Thyroid gland (tissue), 4 donors: ENCODE measurements around the gene KAZN. TPM values are rescaled to one million over a fixed set of nuclear protein-coding genes. Genes with fewer than 3 reads are reported as not detected.
A peak's percentile ranks its signal among the peaks of the same experiment; 100 is the strongest.

Experiments used
- DNase-seq, 2 donors: peaks; one replicate each; pipeline ENCODE4 v3.0.0-alpha.2; 2019
- H3K27ac ChIP-seq, 3 donors: fragments of 200-600 bp; sonication (generic); 1 replicate in 2 of 3; 2 replicates in 1 of 3; pipeline ENCODE4 v1.5.1; 2016 to 2019; ENCODE audit warnings: mild to moderate bottlenecking in 1 of 3, moderate library complexity in 1 of 3
- H3K27me3 ChIP-seq: fragments of 200-600 bp; sonication (generic); one replicate; pipeline ENCODE4 v1.5.1; 2019
- H3K36me3 ChIP-seq, 2 donors: fragments of 200-600 bp; sonication (generic); one replicate each; pipeline ENCODE4 v1.5.1; 2016 to 2019
- H3K4me1 ChIP-seq, 2 donors: fragments of 200-600 bp; sonication (generic); one replicate each; pipeline ENCODE4 v1.5.1; 2017 to 2019
- H3K4me3 ChIP-seq, 3 donors: fragments of 200-600 bp; sonication (generic); replicated peaks in 1 of 3; 1 replicate in 2 of 3; 2 replicates in 1 of 3; pipeline ENCODE4 v1.5.1; 2016; ENCODE audit warnings: mild to moderate bottlenecking in 1 of 3
- H3K9me3 ChIP-seq: fragments of 200-600 bp; sonication (generic); one replicate; pipeline ENCODE4 v1.5.1; 2017
- CTCF ChIP-seq, 6 experiments: fragments of 200-600 bp in 3 of 6; fragments of 450-650 bp in 3 of 6; sonication (generic) in 3 of 6; IDR thresholded peaks; one replicate each; pipeline ENCODE4 v1.5.1; 2016 to 2019; ENCODE audit warnings: antibody characterized with exemption in 6 of 6, mild to moderate bottlenecking in 2 of 6, inconsistent platforms in 1 of 6, moderate library complexity in 1 of 6
- POLR2A ChIP-seq, 2 donors: fragments of 450-650 bp; IDR thresholded peaks; one replicate each; pipeline ENCODE4 v1.6.1; 2017; ENCODE audit warnings: antibody characterized with exemption in 2 of 2, mild to moderate bottlenecking in 2 of 2, moderate library complexity in 1 of 2
- WGBS, 2 donors: methylation state at CpG; one replicate each; pipeline ENCODE4 v1.1.5; 2017; 5-methylcytosine and 5-hydroxymethylcytosine counted together
- intact Hi-C: fragments of 100-400 bp; cut with DNase I; formaldehyde crosslinking; loops from one replicate; pipeline ENCODE4 v1.15.1; 2023
- total RNA-seq, 4 donors: library from RNA; depleted of rRNA; stranded (reverse); fragments of >200 nt; gene quantifications; one replicate each; pipeline ENCODE4 v1.2.3, GENCODE V29; 2016

The KAZN gene
- total RNA-seq, 4 donors from 2014 or later = 14.8 to 28.6 (median 18.2) TPM

- WGBS, 2 donors = 78 to 96% methylated on average over 11 to 21 of the region's 26 CpGs
- peaks cover 34 to 76% of the 10 kb centered on the region in 2 donors for H3K4me1 ChIP-seq
These were observed 346.9 kb downstream of the KAZN start for GRCh38 chr1:14945132-14946010.

GRCh38 chr1:14946011-14946359 is 347.5 kb downstream of the KAZN start:
- no peaks in the 10 kb centered on the region for H3K27me3 ChIP-seq
- WGBS, 2 donors = 74 to 80% methylated on average over 4 of the region's 4 CpGs
- H3K9me3 ChIP-seq = no peaks in the 10 kb centered on the region
- intact Hi-C loops = no loop called here
- no peak overlapping the region for H3K4me3 ChIP-seq
- H3K27ac ChIP-seq = peak overlapping the region in 2 of 3 donors; percentile 6 to 54
- H3K36me3 ChIP-seq = no peaks in the 10 kb centered on the region
- no peak for DNase-seq
- peaks cover 30 to 70% of the 10 kb centered on the region in 2 donors for H3K4me1 ChIP-seq
- TF ChIP-seq CTCF (IDR thresholded peaks at IDR 0.05) = no peak
- TF ChIP-seq POLR2A (IDR thresholded peaks at IDR 0.05) = no peak

More at GRCh38 chr1:14945132-14946010, 346.9 kb downstream of the KAZN start:
- no peak for TF ChIP-seq CTCF (IDR thresholded peaks at IDR 0.05)
- TF ChIP-seq POLR2A (IDR thresholded peaks at IDR 0.05) = no peak
- Histone ChIP-seq H3K9me3 (no peaks in the 10 kb centered on the region), H3K27me3 (no peaks in the 10 kb centered on the region), H3K36me3 (no peaks in the 10 kb centered on the region), H3K27ac (peak overlapping the region in 2 of 3 donors; percentile 6 to 54), H3K4me3 (no peak overlapping the region)
- DNase-seq = no peak
- intact Hi-C loops = no loop called here

GRCh38 chr1:14946684-14947238 is 348.3 kb downstream of the KAZN start:
- no peaks in the 10 kb centered on the region for H3K36me3 ChIP-seq
- WGBS, 2 donors = 77 to 84% methylated on average over 14 of the region's 14 CpGs
- intact Hi-C loops = no loop called here
- H3K27ac ChIP-seq = no peak overlapping the region
- H3K9me3 ChIP-seq = no peaks in the 10 kb centered on the region
- DNase-seq = no peak
- peaks cover 22 to 62% of the 10 kb centered on the region in 2 donors for H3K4me1 ChIP-seq
- no peaks in the 10 kb centered on the region for H3K27me3 ChIP-seq
- no peak overlapping the region for H3K4me3 ChIP-seq
- TF ChIP-seq POLR2A (IDR thresholded peaks at IDR 0.05) (no peak), CTCF (IDR thresholded peaks at IDR 0.05) (no peak)

- Histone ChIP-seq H3K27me3 (no peaks in the 10 kb centered on the region), H3K4me3 (no peak overlapping the region), H3K27ac (no peak overlapping the region), H3K4me1 (peaks cover 16 to 58% of the 10 kb centered on the region in 2 donors), H3K9me3 (no peaks in the 10 kb centered on the region), H3K36me3 (no peaks in the 10 kb centered on the region)
- intact Hi-C loops = no loop called here
- TF ChIP-seq POLR2A (IDR thresholded peaks at IDR 0.05) (no peak), CTCF (IDR thresholded peaks at IDR 0.05) (no peak)
- no peak for DNase-seq
- WGBS, 2 donors = 92 to 96% methylated on average over 3 of the region's 3 CpGs
These were observed 348.9 kb downstream of the KAZN start for GRCh38 chr1:14947421-14947820.

- Histone ChIP-seq H3K27me3 (no peaks in the 10 kb centered on the region), H3K36me3 (no peaks in the 10 kb centered on the region), H3K27ac (no peak overlapping the region), H3K4me1 (peaks cover 9 to 58% of the 10 kb centered on the region in 2 donors), H3K4me3 (no peak overlapping the region), H3K9me3 (no peaks in the 10 kb centered on the region)
- intact Hi-C loops = no loop called here
- 87 to 90% methylated on average over 2 of the region's 2 CpGs for WGBS, 2 donors
- no peak for TF ChIP-seq POLR2A (IDR thresholded peaks at IDR 0.05)
- no peak for TF ChIP-seq CTCF (IDR thresholded peaks at IDR 0.05)
- no peak for DNase-seq
These were observed 349.7 kb downstream of the KAZN start for GRCh38 chr1:14948112-14948652.
